Rectal smooth muscle tissue (tissue), 1 donor: ENCODE results near the gene PHF2.

Experiments
- H3K27ac ChIP-seq: one replicate; pipeline ENCODE4 v1.7.0; 2013; ENCODE audit warnings: low read depth, low read length, inconsistent platforms
- H3K27me3 ChIP-seq: one replicate; pipeline ENCODE4 v1.7.0; 2013; ENCODE audit warnings: low read length; ENCODE audit not compliant: control insufficient read depth, insufficient read depth
- H3K36me3 ChIP-seq: one replicate; pipeline ENCODE4 v1.7.0; 2013; ENCODE audit warnings: low read length; ENCODE audit not compliant: control insufficient read depth, insufficient read depth
- H3K4me1 ChIP-seq: one replicate; pipeline ENCODE4 v1.7.0; 2013; ENCODE audit warnings: low read length; ENCODE audit not compliant: control insufficient read depth, insufficient read depth
- H3K4me3 ChIP-seq: one replicate; pipeline ENCODE4 v1.7.0; 2013; ENCODE audit warnings: low read length
- H3K9ac ChIP-seq: one replicate; pipeline ENCODE4 v1.7.0; 2013; ENCODE audit warnings: low read length

Gene PHF2

DNA sequence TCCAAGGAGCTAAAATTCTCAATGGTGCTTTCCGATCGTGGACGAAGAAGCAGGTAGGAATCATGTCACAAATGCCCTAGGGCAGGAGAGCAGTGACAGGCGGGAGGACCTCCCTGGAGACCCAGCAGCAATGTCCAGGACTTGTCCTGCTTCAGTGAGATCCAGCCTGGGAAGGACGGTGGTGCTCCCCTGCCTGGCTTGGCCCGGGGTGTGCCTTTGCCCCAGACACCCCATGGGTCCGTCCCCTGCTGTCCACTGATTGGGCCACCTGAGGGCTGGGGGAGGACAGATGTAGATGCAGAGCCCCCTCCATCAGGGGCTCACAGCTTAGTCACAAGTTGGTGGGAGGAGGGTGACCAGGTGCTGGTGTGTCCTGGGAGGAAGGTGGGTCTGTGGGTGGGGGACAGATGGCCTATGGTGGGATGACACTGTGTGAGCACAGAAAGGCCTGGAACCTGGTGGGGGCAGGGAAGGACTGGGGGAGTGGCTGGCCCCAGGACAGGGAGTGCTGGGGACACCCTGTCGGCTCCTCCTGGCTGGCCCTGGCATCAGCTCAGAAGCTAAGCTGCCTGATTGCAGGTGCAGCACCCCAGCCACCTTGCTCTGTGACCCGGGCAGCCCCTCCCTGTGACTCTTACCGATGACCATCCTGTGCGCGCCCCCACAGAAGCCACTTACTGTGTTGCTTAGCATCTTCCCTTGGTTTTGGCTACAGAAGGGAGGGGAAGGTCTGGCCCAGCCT is 82.0 kb downstream of the PHF2 start:
- H3K4me3 ChIP-seq, result no peak overlapping the region
- H3K36me3 ChIP-seq, result peaks cover 31% of the 10 kb centered on the region
- H3K9ac ChIP-seq, result no peak overlapping the region
- H3K4me1 ChIP-seq, result no peaks in the 10 kb centered on the region
- H3K27me3 ChIP-seq, result no peaks in the 10 kb centered on the region
- no peak overlapping the region for H3K27ac ChIP-seq

GRCh38 chr9:93659044-93659836 is 82.9 kb downstream of the PHF2 start:
- Histone ChIP-seq H3K4me1 (no peaks in the 10 kb centered on the region), H3K4me3 (no peak overlapping the region), H3K36me3 (peaks cover 32% of the 10 kb centered on the region), H3K9ac (no peak overlapping the region), H3K27me3 (no peaks in the 10 kb centered on the region), H3K27ac (no peak overlapping the region)

GRCh38 chr9:93659837-93660177 is 83.4 kb downstream of the PHF2 start:
- H3K36me3 ChIP-seq, result peaks cover 27% of the 10 kb centered on the region
- H3K4me1 ChIP-seq, result no peaks in the 10 kb centered on the region
- no peak overlapping the region for H3K4me3 ChIP-seq
- H3K27me3 ChIP-seq, result no peaks in the 10 kb centered on the region
- no peak overlapping the region for H3K27ac ChIP-seq
- no peak overlapping the region for H3K9ac ChIP-seq

GRCh38 chr9:93660352-93661046 is 84.1 kb downstream of the PHF2 start:
- H3K9ac ChIP-seq, result no peak overlapping the region
- no peaks in the 10 kb centered on the region for H3K4me1 ChIP-seq
- no peak overlapping the region for H3K27ac ChIP-seq
- H3K36me3 ChIP-seq, result peaks cover 26% of the 10 kb centered on the region
- H3K27me3 ChIP-seq, result no peaks in the 10 kb centered on the region
- no peak overlapping the region for H3K4me3 ChIP-seq

DNA sequence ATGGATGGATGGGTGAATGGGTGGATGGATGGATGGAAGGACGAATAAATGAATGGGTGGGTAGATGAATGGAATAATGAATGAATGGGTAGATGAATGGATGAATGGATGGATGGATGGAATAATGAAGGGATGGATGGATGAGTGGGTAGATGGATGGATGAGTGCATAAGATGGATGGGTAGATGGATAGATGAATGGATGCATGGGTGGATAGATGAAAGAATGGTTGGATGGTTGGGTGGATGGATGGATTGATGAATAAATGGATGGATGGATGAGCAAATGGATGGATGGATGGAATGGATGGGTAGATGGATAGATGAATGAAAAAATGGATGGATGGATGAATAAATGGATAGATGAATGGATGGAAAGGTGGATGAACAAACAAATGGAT is 85.2 kb downstream of the PHF2 start:
- no peak overlapping the region for H3K4me3 ChIP-seq
- no peak overlapping the region for H3K9ac ChIP-seq
- no peaks in the 10 kb centered on the region for H3K4me1 ChIP-seq
- H3K36me3 ChIP-seq, result peaks cover 24% of the 10 kb centered on the region
- H3K27ac ChIP-seq, result no peak overlapping the region
- H3K27me3 ChIP-seq, result no peaks in the 10 kb centered on the region

- peaks cover 24% of the 10 kb centered on the region for H3K36me3 ChIP-seq
Measured at GRCh38 chr9:93662016-93662638, 85.7 kb downstream of the PHF2 start.

DNA sequence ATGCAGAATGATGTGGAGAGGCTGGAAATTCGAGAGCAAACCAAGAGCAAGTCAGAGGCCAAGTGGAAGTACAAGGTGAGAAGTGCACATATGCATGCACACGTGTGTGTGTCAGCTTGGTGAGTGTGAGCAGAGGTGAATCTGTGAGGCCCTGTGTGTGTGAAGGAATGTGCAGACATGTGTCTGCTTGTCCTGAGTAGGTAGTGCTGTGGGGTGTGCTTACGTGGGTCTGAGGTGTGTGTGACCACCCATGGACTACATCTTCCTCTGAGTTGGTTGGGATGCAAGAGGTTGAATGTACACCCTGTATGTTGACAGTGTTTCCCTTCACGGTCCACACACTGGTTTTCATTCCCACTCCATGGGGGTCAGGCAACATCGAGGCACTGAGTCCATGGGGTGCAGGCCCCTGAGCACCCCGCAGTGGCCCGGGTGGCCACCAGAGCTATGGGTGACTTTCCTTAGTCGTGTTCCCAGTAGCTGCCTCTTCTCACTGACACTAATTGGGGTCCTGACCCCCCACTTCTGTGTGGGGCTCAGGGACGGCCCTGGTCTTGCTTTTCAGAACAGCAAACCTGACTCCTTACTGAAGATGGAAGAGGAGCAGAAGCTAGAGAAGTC is 86.7 kb downstream of the PHF2 start:
- H3K27me3 ChIP-seq, result no peaks in the 10 kb centered on the region
- H3K9ac ChIP-seq, result no peak overlapping the region
- no peak overlapping the region for H3K4me3 ChIP-seq
- H3K27ac ChIP-seq, result no peak overlapping the region
- H3K36me3 ChIP-seq, result peaks cover 23% of the 10 kb centered on the region
- no peaks in the 10 kb centered on the region for H3K4me1 ChIP-seq

More at GRCh38 chr9:93662016-93662638, 85.7 kb downstream of the PHF2 start:
- Histone ChIP-seq H3K4me1 (no peaks in the 10 kb centered on the region), H3K27ac (no peak overlapping the region), H3K27me3 (no peaks in the 10 kb centered on the region), H3K4me3 (no peak overlapping the region), H3K9ac (no peak overlapping the region)

GRCh38 chr9:93663877-93664548 is 87.6 kb downstream of the PHF2 start:
- Histone ChIP-seq H3K27ac (no peak overlapping the region), H3K36me3 (peaks cover 21% of the 10 kb centered on the region), H3K4me3 (no peak overlapping the region), H3K27me3 (no peaks in the 10 kb centered on the region), H3K4me1 (no peaks in the 10 kb centered on the region), H3K9ac (no peak overlapping the region)

GRCh38 chr9:93664549-93665120 is 88.3 kb downstream of the PHF2 start:
- Histone ChIP-seq H3K9ac (no peak overlapping the region), H3K36me3 (peaks cover 17% of the 10 kb centered on the region), H3K27ac (no peak overlapping the region), H3K27me3 (no peaks in the 10 kb centered on the region), H3K4me3 (no peak overlapping the region), H3K4me1 (no peaks in the 10 kb centered on the region)

DNA sequence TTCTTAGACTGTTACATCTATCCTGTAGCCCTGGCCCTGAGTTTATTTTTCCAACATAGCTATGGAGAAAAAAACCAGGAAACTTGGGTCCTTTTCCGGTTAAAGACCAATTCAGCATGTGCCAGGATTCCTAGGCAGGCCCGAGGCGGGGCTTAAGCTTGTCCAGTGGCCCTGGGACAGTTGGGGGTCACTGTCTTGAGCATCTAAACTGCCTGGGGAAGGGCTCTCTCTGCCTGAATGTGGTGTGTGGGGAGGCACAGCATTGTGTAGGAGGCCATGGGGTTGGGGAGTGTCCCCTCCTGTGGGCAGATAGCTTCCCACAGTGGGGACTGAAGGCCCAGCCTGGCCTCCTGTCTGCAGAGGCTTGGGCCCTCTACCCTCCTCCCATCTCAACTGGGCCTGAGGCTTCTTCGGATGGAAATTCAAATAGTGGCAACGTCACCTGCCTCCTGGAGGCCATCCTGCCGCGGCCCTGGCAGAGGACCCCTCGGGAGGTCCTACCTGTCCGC is 88.8 kb downstream of the PHF2 start:
- peaks cover 14% of the 10 kb centered on the region for H3K36me3 ChIP-seq
- no peaks in the 10 kb centered on the region for H3K4me1 ChIP-seq
- H3K27ac ChIP-seq, result no peak overlapping the region
- H3K27me3 ChIP-seq, result no peaks in the 10 kb centered on the region
- H3K9ac ChIP-seq, result no peak overlapping the region
- no peak overlapping the region for H3K4me3 ChIP-seq

GRCh38 chr9:93665637-93666438 is 89.5 kb downstream of the PHF2 start:
- no peaks in the 10 kb centered on the region for H3K4me1 ChIP-seq
- no peak overlapping the region for H3K4me3 ChIP-seq
- peaks cover 9% of the 10 kb centered on the region for H3K36me3 ChIP-seq
- no peak overlapping the region for H3K27ac ChIP-seq
- H3K9ac ChIP-seq, result no peak overlapping the region
- H3K27me3 ChIP-seq, result no peaks in the 10 kb centered on the region
